ENCODE measurements around the gene CTSW.
A peak's percentile ranks its signal among the peaks of the same experiment; 100 is the strongest.
"Not testable (repeated sequence)": the region's sequence is repeated elsewhere in the genome, so short reads cannot be mapped to it uniquely, and the experiment has no call there.

The CTSW gene

GRCh38 chr11:65879617-65880016, at the start of gene CTSW:
Gene CTSW, plus strand, starts transcription at chr11:65879837. Its CDS starts 18 bp downstream, at chr11:65879855.
- no peak for DNase-seq (ENCODE audit: low read depth, low spot score)
- no peak within 1 kb of the TSS for H3K4me3 ChIP-seq
- no peak for TF ChIP-seq EZH2 (IDR thresholded peaks at IDR 0.05)
- TF ChIP-seq FOXP2 (optimal IDR thresholded peaks at IDR 0.05; ENCODE audit: control extremely low read depth, extremely low read length, insufficient read depth): no peak
- TF ChIP-seq POLR2AphosphoS5 (IDR thresholded peaks at IDR 0.05; ENCODE audit: borderline replicate concordance, low read depth, low read length): no peak
- H3K9me3 ChIP-seq (ENCODE audit: low read depth, low read length): no peaks in the 10 kb centered on the region
- H3K36me3 ChIP-seq (ENCODE audit: insufficient read depth, low read length): peaks cover 19% of the 10 kb centered on the region; the same call in 1 of the 2 replicates
- no peak within 1 kb of the TSS for H3K9ac ChIP-seq (ENCODE audit: insufficient read length)
- no peak within 1 kb of the TSS for H3K27ac ChIP-seq

- not testable (repeated sequence) for H3K9me3 ChIP-seq (ENCODE audit: low read depth, low read length); H3K27ac ChIP-seq; H3K4me3 ChIP-seq; DNase-seq (ENCODE audit: low read depth, low spot score); H3K9ac ChIP-seq (ENCODE audit: insufficient read length); H3K36me3 ChIP-seq (ENCODE audit: insufficient read depth, low read length)
These were observed 47.4 kb upstream of the CTSW start for GRCh38 chr11:65832231-65832630.

- H3K36me3 ChIP-seq (ENCODE audit: insufficient read depth, low read length): no peaks in the 10 kb centered on the region
- no peak for TF ChIP-seq EZH2 (IDR thresholded peaks at IDR 0.05)
- peak; percentile 82 for TF ChIP-seq POLR2AphosphoS5 (IDR thresholded peaks at IDR 0.05; ENCODE audit: borderline replicate concordance, low read depth, low read length)
- DNase-seq (ENCODE audit: low read depth, low spot score): peak; percentile 63
- peak within 1 kb of the TSS; percentile 84 for H3K4me3 ChIP-seq
- H3K27ac ChIP-seq: peak within 1 kb of the TSS; percentile 55; the same call in 1 of the 2 replicates
- H3K9me3 ChIP-seq (ENCODE audit: low read depth, low read length): no peaks in the 10 kb centered on the region
- H3K9ac ChIP-seq (ENCODE audit: insufficient read length): peak within 1 kb of the TSS; percentile 77
These were observed 46.2 kb upstream of the CTSW start, which contains the start of gene SNX32 for GRCh38 chr11:65833297-65834030. Gene SNX32, plus strand, starts transcription at chr11:65833963. Its CDS starts 103 bp downstream, at chr11:65834066.

- Histone ChIP-seq H3K36me3 (ENCODE audit: insufficient read depth, low read length) (no peaks in the 10 kb centered on the region), H3K9ac (ENCODE audit: insufficient read length) (peak overlapping the region; percentile 66), H3K27ac (no peak overlapping the region), H3K9me3 (ENCODE audit: low read depth, low read length) (no peaks in the 10 kb centered on the region), H3K4me3 (peak overlapping the region; percentile 84)
- no peak for TF ChIP-seq FOXP2 (optimal IDR thresholded peaks at IDR 0.05; ENCODE audit: control extremely low read depth, extremely low read length, insufficient read depth)
- TF ChIP-seq POLR2AphosphoS5 (IDR thresholded peaks at IDR 0.05; ENCODE audit: borderline replicate concordance, low read depth, low read length): no peak
- no peak for TF ChIP-seq EZH2 (IDR thresholded peaks at IDR 0.05)
- DNase-seq (ENCODE audit: low read depth, low spot score): no peak
These were observed 45.4 kb upstream of the CTSW start for GRCh38 chr11:65834202-65834601.

GRCh38 chr11:65842144-65842543, 37.5 kb upstream of the CTSW start:
- no peak overlapping the region for H3K9ac ChIP-seq (ENCODE audit: insufficient read length)
- TF ChIP-seq POLR2AphosphoS5 (IDR thresholded peaks at IDR 0.05; ENCODE audit: borderline replicate concordance, low read depth, low read length) (no peak), FOXP2 (optimal IDR thresholded peaks at IDR 0.05; ENCODE audit: control extremely low read depth, extremely low read length, insufficient read depth) (no peak)
- no peak overlapping the region for H3K27ac ChIP-seq
- H3K36me3 ChIP-seq (ENCODE audit: insufficient read depth, low read length): no peaks in the 10 kb centered on the region
- H3K9me3 ChIP-seq (ENCODE audit: low read depth, low read length): no peaks in the 10 kb centered on the region
- no peak for DNase-seq (ENCODE audit: low read depth, low spot score)
- no peak overlapping the region for H3K4me3 ChIP-seq

GRCh38 chr11:65843811-65844210, 35.8 kb upstream of the CTSW start:
- no peak overlapping the region for H3K9ac ChIP-seq (ENCODE audit: insufficient read length)
- TF ChIP-seq FOXP2 (optimal IDR thresholded peaks at IDR 0.05; ENCODE audit: control extremely low read depth, extremely low read length, insufficient read depth) (no peak), EZH2 (IDR thresholded peaks at IDR 0.05) (no peak), POLR2AphosphoS5 (IDR thresholded peaks at IDR 0.05; ENCODE audit: borderline replicate concordance, low read depth, low read length) (no peak)
- DNase-seq (ENCODE audit: low read depth, low spot score): no peak
- H3K27ac ChIP-seq: no peak overlapping the region
- no peaks in the 10 kb centered on the region for H3K36me3 ChIP-seq (ENCODE audit: insufficient read depth, low read length)
- no peak overlapping the region for H3K4me3 ChIP-seq
- no peaks in the 10 kb centered on the region for H3K9me3 ChIP-seq (ENCODE audit: low read depth, low read length)

- Histone ChIP-seq H3K9ac (ENCODE audit: insufficient read length) (no peak overlapping the region), H3K4me3 (no peak overlapping the region), H3K27ac (no peak overlapping the region), H3K36me3 (ENCODE audit: insufficient read depth, low read length) (no peaks in the 10 kb centered on the region), H3K9me3 (ENCODE audit: low read depth, low read length) (no peaks in the 10 kb centered on the region)
- no peak for DNase-seq (ENCODE audit: low read depth, low spot score)
- TF ChIP-seq EZH2 (IDR thresholded peaks at IDR 0.05): no peak
- no peak for TF ChIP-seq POLR2AphosphoS5 (IDR thresholded peaks at IDR 0.05; ENCODE audit: borderline replicate concordance, low read depth, low read length)
- TF ChIP-seq FOXP2 (optimal IDR thresholded peaks at IDR 0.05; ENCODE audit: control extremely low read depth, extremely low read length, insufficient read depth): no peak
These were observed 35.3 kb upstream of the CTSW start for GRCh38 chr11:65844231-65844872.

- H3K9me3 ChIP-seq (ENCODE audit: low read depth, low read length): no peaks in the 10 kb centered on the region
- TF ChIP-seq FOXP2 (optimal IDR thresholded peaks at IDR 0.05; ENCODE audit: control extremely low read depth, extremely low read length, insufficient read depth) (no peak), POLR2AphosphoS5 (IDR thresholded peaks at IDR 0.05; ENCODE audit: borderline replicate concordance, low read depth, low read length) (no peak), EZH2 (IDR thresholded peaks at IDR 0.05) (no peak)
- no peak overlapping the region for H3K27ac ChIP-seq
- H3K4me3 ChIP-seq: no peak overlapping the region
- H3K9ac ChIP-seq (ENCODE audit: insufficient read length): no peak overlapping the region
- DNase-seq (ENCODE audit: low read depth, low spot score): no peak
- H3K36me3 ChIP-seq (ENCODE audit: insufficient read depth, low read length): no peaks in the 10 kb centered on the region
These were observed 31.9 kb upstream of the CTSW start for GRCh38 chr11:65847746-65848145.

- not testable (repeated sequence) for H3K9me3 ChIP-seq (ENCODE audit: low read depth, low read length); DNase-seq (ENCODE audit: low read depth, low spot score); H3K27ac ChIP-seq; H3K4me3 ChIP-seq; H3K36me3 ChIP-seq (ENCODE audit: insufficient read depth, low read length); H3K9ac ChIP-seq (ENCODE audit: insufficient read length)
These were observed 30.9 kb upstream of the CTSW start for GRCh38 chr11:65848693-65849092.
